ENCODE data around the gene RPL36AL.
"Not testable (repeated sequence)": the region's sequence is repeated elsewhere in the genome, so short reads cannot be mapped to it uniquely, and the experiment has no call there.

Gene RPL36AL

DNA sequence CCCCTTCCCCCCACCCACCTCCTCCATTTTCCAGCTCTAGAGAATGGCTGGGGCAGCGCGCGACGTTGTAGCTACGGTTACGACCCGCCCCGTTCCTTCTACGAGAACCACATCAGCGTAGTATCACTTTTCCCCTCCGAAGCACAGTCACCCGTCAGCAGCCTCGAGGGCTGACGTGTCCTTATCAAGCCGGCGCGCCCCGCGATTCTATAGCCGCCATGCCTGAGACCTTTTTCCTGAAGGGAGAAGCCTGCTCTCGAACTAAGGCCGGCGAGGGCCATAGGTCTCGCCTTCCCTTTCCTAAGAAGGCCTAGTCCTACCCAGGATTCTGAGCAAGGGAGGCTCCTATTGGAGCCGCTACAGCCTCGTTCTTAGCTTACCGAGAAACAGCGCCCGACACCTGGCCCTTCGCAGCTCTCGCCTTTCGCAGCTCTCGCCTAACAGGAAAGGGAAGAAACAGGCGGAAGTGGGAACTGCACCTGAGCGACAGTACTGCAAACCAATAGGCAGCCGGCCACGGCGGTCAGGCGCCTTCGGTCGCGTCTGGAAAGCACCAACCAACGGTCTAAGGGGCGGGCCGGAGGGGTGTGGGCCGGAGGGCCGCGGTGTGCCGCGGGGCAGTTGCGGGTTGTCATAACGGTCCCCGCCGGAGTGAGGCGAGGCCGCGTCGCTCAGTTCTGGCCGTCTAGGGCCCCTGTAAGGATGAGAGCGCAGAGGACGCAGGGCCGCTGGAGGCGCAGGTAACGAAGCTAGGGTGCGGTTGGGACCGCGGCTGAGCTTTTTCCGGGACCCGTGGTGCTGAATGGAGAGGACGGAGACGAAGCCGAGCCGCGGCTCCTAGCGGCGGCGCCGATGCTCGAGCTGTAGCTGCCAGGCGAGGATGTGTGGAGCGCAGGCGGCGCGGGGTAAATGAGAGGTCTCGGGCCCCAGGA, at the start of gene RPL36AL, which contains the start of gene MGAT2:
TSS of gene RPL36AL (minus strand) at position 445 of the 932 bp plus-strand sequence. CDS start 1,522 bp downstream, outside the sequence.
TSS of gene MGAT2 (plus strand) at position 618 of the 932 bp plus-strand sequence. CDS start 470 bp downstream, outside the sequence.
- Histone ChIP-seq H3K9me3 (ENCODE audit: low read depth, low read length) (no peaks in the 10 kb centered on the region), H3K4me3 (peak within 1 kb of the TSS; percentile 92), H3K36me3 (ENCODE audit: insufficient read depth, low read length) (peaks cover 31% of the 10 kb centered on the region), H3K27ac (peak within 1 kb of the TSS; percentile 89), H3K9ac (ENCODE audit: insufficient read length) (peak within 1 kb of the TSS; percentile 93)
- TF ChIP-seq POLR2AphosphoS5 (IDR thresholded peaks at IDR 0.05; ENCODE audit: borderline replicate concordance, low read depth, low read length) (peak; percentile 98), FOXP2 (optimal IDR thresholded peaks at IDR 0.05; ENCODE audit: control extremely low read depth, extremely low read length, insufficient read depth) (no peak), EZH2 (IDR thresholded peaks at IDR 0.05) (no peak)
- DNase-seq (ENCODE audit: low read depth, low spot score): peak; percentile 85

DNA sequence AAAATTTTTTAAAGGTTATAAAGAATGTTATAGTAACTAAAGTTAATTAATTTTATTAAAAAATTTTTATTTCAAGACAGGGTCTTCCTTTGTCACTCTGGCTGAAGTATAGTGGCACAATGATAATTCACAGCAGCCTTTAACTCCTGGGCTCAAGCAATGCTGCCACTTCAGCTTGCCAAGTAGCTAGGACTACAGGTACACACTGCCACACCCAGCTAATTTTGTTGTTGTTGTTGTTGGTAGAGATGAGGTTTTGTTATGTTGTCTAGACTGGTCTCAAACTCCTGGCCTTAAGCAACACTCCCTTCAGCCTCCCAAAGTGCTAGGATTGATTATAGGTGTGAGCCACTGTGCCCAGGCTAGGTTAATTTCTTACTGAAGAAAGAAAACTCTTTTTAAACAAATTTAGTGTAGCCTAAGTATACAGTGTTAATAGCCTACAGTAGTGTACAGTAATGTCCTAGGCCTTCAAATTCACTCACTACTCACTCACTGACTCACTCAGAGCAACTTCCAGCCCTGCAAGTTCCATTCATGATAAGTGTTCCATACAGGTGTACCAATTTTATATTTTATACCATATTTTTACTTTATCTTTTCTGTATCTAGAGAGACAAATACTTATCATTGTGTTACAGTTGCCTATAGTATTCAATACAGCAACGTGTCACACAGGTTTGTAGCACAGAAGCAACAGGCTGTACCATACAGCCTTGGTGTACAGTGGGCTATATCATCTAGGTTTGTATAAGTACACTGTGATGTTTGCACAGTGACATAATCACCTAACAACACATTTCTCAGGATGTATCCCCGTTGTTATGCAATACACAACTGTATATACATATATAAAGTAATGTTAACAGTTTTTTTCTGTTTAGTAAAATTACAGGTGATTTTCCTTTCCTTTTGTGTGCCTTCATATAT, 39.4 kb upstream of the RPL36AL start:
- TF ChIP-seq POLR2AphosphoS5 (IDR thresholded peaks at IDR 0.05; ENCODE audit: borderline replicate concordance, low read depth, low read length) (no peak), EZH2 (IDR thresholded peaks at IDR 0.05) (no peak), FOXP2 (optimal IDR thresholded peaks at IDR 0.05; ENCODE audit: control extremely low read depth, extremely low read length, insufficient read depth) (no peak)
- no peak overlapping the region for H3K27ac ChIP-seq
- H3K4me3 ChIP-seq: no peak overlapping the region
- H3K9ac ChIP-seq (ENCODE audit: insufficient read length): no peak overlapping the region
- no peak for DNase-seq (ENCODE audit: low read depth, low spot score)
- peaks cover 28% of the 10 kb centered on the region for H3K36me3 ChIP-seq (ENCODE audit: insufficient read depth, low read length)
- H3K9me3 ChIP-seq (ENCODE audit: low read depth, low read length): no peaks in the 10 kb centered on the region

DNA sequence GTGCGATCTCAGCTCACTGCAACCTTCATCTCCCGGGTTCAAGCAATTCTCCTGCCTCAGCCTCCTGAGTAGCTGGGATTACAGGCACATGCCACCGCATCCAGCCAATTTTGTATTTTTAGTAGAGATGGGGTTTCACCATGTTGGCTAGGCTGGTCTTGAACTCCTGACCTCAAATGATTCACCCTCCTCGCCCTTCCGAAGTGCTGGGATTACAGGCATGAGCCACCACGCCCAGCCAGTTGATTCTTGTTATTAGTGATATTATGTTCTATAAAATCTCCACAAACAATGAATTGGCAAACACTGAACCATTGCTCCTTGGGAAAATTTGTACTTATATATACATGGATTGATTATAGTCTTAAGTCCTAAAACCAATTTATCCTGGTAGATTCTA, 37.1 kb upstream of the RPL36AL start:
- H3K27ac ChIP-seq; H3K9ac ChIP-seq (ENCODE audit: insufficient read length); DNase-seq (ENCODE audit: low read depth, low spot score); H3K9me3 ChIP-seq (ENCODE audit: low read depth, low read length); H3K4me3 ChIP-seq: not testable (repeated sequence)
- H3K36me3 ChIP-seq (ENCODE audit: insufficient read depth, low read length): peaks cover 25% of the 10 kb centered on the region

DNA sequence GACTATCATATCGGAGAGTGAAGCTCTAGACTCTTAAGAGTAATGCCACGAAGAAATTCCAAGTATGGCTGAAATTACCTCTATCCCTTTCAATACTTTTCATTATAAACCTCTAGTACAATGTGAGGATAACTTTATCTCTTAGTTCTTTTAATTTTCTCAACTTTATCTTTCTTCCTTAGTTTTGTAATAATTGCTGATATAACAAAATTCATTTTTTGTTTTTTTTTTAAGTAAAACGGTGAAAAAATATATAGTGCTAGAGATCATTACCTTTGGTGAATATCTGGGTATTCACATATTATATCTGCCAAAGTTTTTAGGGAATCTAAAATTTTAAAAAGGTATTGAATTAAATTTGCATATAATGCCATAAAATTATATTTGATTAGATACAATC, 34.1 kb upstream of the RPL36AL start:
- no peak for DNase-seq (ENCODE audit: low read depth, low spot score)
- H3K4me3 ChIP-seq: no peak overlapping the region
- no peak for TF ChIP-seq FOXP2 (optimal IDR thresholded peaks at IDR 0.05; ENCODE audit: control extremely low read depth, extremely low read length, insufficient read depth)
- TF ChIP-seq POLR2AphosphoS5 (IDR thresholded peaks at IDR 0.05; ENCODE audit: borderline replicate concordance, low read depth, low read length): no peak
- TF ChIP-seq EZH2 (IDR thresholded peaks at IDR 0.05): no peak
- H3K27ac ChIP-seq: no peak overlapping the region
- no peak overlapping the region for H3K9ac ChIP-seq (ENCODE audit: insufficient read length)
- no peaks in the 10 kb centered on the region for H3K9me3 ChIP-seq (ENCODE audit: low read depth, low read length)
- peaks cover 32% of the 10 kb centered on the region for H3K36me3 ChIP-seq (ENCODE audit: insufficient read depth, low read length)

DNA sequence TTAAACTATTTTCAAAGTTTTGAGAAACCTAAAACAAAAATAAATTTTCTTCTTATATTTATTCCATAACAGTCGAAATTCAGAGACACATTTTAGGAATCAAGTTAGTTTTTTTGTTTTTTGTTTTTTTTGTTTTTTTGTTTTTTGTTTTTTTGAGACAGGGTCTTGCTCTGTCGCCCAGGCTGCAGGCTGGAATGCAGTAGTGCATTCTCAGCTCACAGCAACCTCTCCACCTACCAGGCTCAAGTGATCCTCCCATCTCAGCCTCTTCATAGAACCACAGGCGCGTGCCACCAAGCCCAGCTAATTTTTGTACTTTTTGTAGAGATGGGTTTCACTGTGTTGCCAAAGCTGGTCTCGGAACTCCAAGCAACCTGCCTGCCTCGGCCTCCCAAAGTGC, 33.1 kb upstream of the RPL36AL start:
- Histone ChIP-seq H3K9me3 (ENCODE audit: low read depth, low read length) (no peaks in the 10 kb centered on the region), H3K9ac (ENCODE audit: insufficient read length) (no peak overlapping the region), H3K27ac (no peak overlapping the region), H3K36me3 (ENCODE audit: insufficient read depth, low read length) (peaks cover 37% of the 10 kb centered on the region), H3K4me3 (no peak overlapping the region)
- DNase-seq (ENCODE audit: low read depth, low spot score): no peak
- TF ChIP-seq FOXP2 (optimal IDR thresholded peaks at IDR 0.05; ENCODE audit: control extremely low read depth, extremely low read length, insufficient read depth) (no peak), POLR2AphosphoS5 (IDR thresholded peaks at IDR 0.05; ENCODE audit: borderline replicate concordance, low read depth, low read length) (no peak), EZH2 (IDR thresholded peaks at IDR 0.05) (no peak)

DNA sequence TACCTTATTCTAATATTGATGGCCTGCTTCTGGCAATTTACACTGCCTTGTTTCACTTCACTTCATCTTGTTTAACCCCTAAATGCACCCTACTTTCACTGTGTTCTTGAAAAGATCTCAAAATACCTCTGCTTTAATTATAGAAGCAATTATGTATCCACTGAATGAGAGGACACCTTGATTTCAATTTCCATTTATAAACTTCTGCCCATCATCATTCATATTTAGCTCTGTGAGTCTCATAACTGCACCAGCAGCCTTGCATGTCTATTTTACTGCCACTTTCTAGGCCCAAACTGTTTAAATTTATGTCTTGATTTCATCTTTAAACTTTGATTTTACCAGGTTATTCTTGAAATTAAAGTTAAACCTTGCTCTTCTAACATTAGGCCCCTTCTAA, 21.7 kb upstream of the RPL36AL start:
- Histone ChIP-seq H3K9me3 (ENCODE audit: low read depth, low read length) (no peaks in the 10 kb centered on the region), H3K9ac (ENCODE audit: insufficient read length) (no peak overlapping the region), H3K4me3 (no peak overlapping the region), H3K36me3 (ENCODE audit: insufficient read depth, low read length) (peaks cover 22% of the 10 kb centered on the region), H3K27ac (no peak overlapping the region)
- no peak for DNase-seq (ENCODE audit: low read depth, low spot score)
- TF ChIP-seq FOXP2 (optimal IDR thresholded peaks at IDR 0.05; ENCODE audit: control extremely low read depth, extremely low read length, insufficient read depth) (no peak), EZH2 (IDR thresholded peaks at IDR 0.05) (no peak), POLR2AphosphoS5 (IDR thresholded peaks at IDR 0.05; ENCODE audit: borderline replicate concordance, low read depth, low read length) (no peak)

DNA sequence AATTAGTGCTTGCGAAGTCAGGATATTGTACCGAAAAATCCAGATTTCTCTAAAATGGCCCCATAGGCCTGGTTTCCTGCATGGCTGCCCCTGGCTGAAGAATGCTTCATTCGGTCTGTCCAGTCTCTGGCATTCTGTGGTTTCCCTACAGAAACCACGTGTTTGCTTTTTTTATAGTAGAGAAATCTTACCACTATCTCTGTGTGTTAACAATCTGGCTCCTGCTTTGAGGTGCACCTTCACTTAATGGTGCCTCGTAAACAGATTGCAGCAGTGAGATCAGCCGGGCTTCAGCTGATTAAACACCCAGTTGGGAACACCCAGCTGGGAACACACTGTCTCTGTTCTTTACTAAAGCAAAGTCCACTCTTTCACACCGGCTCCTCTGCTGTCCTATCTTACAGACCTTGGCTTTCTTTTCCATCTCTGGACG, 21.3 kb upstream of the RPL36AL start:
- no peak overlapping the region for H3K9ac ChIP-seq (ENCODE audit: insufficient read length)
- DNase-seq (ENCODE audit: low read depth, low spot score): no peak
- peaks cover 18% of the 10 kb centered on the region for H3K36me3 ChIP-seq (ENCODE audit: insufficient read depth, low read length)
- H3K4me3 ChIP-seq: no peak overlapping the region
- TF ChIP-seq POLR2AphosphoS5 (IDR thresholded peaks at IDR 0.05; ENCODE audit: borderline replicate concordance, low read depth, low read length): no peak
- TF ChIP-seq EZH2 (IDR thresholded peaks at IDR 0.05): no peak
- no peak for TF ChIP-seq FOXP2 (optimal IDR thresholded peaks at IDR 0.05; ENCODE audit: control extremely low read depth, extremely low read length, insufficient read depth)
- peak overlapping the region; percentile 5; the same call in 1 of the 2 replicates for H3K27ac ChIP-seq
- no peaks in the 10 kb centered on the region for H3K9me3 ChIP-seq (ENCODE audit: low read depth, low read length)
